Kasumi-1 (cell line): ENCODE data around the gene TMEM114.
"Not testable (repeated sequence)": the region's sequence is repeated elsewhere in the genome, so short reads cannot be mapped to it uniquely, and the experiment has no call there.

Experiments
- DNase-seq, 2 experiments: peaks; one replicate each; lab custom pipeline; 2025; lab: John Stamatoyannopoulos, UW

Gene TMEM114

GRCh38 chr16:8572919-8573724, 17.2 kb downstream of the TMEM114 start:
- peak; percentile 3 to 27 for DNase-seq

DNA sequence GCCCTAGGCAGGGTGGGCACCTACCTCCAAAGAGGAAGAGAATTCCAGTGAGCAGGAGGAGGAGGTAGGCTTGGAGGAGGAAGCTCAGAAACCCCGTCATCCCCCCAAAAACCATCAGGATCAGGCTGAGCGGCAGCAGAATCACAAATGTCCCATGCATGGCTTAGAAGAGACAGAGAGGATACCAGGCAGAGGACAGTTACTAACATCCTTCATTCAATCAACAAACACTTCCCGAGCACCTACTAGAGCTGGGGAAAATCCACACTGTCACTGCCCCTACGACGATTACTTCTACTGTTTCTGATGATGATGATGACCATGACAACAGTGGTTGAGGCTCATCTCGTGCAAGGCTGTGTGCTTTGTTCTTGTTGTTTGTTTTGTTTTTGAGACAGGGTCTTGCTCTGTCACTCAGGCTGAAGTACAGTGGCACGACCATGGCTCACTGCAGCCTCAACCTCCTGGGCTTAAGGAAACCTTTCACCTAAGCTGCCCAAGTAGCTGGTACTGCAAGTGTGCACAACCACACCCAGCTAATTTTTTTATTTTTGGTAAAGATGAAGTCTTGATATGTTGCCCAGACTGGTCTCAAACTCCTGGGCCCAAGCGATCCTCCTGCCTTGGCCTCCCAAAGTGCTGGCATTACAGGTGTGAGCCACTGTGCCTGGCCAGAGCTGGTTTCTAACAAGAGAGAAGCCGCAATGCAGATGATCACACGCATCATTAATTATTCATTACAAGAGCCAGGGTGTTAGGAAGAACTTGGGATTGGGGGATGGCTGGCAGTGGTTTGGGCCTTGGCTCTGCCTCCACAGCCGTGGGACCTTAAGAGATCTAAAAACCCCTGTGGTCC, 18.0 kb downstream of the TMEM114 start:
- no peak for DNase-seq

GRCh38 chr16:8571061-8571596, 19.2 kb downstream of the TMEM114 start:
- DNase-seq = peak; percentile 13 to 16

GRCh38 chr16:8570393-8570792, 19.9 kb downstream of the TMEM114 start:
- DNase-seq = not testable (repeated sequence)

GRCh38 chr16:8569650-8570346, 20.5 kb downstream of the TMEM114 start:
- DNase-seq = no peak

DNA sequence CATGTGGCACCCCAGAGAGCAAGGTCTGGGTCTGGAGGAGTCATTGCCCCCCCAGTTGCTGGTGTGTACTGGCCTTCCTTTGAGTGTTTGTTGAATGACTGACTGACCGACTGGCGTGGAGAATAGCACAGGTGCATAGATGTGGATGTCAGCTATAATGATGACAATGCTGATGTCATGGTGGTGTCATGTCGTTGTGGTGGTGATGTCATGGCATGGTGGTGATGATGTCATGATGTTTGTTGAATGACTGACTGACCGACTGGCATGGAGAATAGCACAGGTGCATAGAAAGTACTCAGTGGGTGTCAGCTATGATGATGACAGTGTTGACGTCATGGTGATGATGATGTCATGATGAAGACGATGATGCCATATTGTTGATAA, 22.1 kb downstream of the TMEM114 start:
- no peak for DNase-seq

GRCh38 chr16:8567355-8568230, 22.7 kb downstream of the TMEM114 start:
- DNase-seq = peak; percentile 86 to 88

DNA sequence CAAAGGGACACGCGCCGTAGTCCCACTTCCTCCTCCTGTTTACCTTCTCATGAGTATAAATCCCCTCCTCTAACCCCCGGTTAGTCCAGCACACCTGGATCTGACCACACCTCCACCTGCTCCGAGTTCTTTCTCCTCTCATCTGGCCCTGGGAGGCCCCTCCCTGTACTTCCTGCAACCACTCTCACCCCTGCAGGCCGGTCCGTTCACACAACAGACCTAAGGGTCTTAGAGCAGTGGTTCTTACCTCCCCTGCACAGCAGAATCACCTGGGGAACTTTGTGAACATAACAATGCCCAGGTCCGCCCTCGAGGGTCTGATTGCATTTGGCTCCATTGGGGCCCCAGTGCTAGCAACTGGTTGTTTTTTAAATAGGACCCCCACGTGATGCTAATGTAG, 24.8 kb downstream of the TMEM114 start:
- no peak for DNase-seq

- no peak for DNase-seq
These were observed 25.4 kb downstream of the TMEM114 start for GRCh38 chr16:8564934-8565345.

- DNase-seq = not testable (repeated sequence)
These were observed 26.3 kb downstream of the TMEM114 start for GRCh38 chr16:8563944-8564540.

- DNase-seq = no peak
These were observed 28.8 kb downstream of the TMEM114 start for GRCh38 chr16:8561496-8561895.

DNA sequence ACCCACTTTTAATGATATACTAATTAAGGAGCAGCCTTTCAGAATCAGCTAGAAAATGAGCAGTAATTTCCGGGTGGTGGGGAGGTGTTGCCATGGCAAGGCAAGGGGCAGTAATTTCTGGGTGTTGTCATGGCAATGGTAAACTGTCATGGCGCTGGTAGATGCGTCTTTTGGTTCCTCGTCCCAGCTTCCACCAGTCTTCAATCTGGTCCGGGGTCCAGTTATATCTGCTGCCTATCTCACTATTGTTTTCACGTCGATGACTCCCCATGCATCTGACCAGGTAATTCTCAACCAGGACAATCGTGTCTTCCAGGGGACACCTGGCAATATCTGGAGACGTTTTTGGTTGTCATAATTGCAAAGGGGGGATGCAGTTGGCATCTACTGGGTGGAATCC, 34.9 kb downstream of the TMEM114 start:
- DNase-seq = no peak

DNA sequence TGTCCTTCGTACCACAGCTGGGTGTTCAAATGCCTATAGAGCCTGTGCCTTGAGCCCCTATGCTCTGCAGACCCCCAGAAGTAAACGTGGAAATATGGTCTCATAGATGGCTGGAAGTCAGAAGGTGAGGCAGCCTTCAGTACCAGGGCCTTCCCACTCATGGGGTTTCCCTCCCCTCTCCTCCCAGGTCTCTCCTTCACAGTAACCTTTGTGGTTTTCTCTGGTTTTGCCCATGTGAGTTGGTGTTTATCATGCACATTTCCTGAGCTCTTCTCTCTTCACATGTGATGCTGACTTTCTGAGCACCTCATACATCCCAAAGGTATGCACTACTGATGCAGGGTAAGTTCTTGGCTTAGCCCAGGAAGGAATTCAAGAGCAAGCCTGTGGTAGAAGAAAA, 35.4 kb downstream of the TMEM114 start:
- DNase-seq = no peak

DNA sequence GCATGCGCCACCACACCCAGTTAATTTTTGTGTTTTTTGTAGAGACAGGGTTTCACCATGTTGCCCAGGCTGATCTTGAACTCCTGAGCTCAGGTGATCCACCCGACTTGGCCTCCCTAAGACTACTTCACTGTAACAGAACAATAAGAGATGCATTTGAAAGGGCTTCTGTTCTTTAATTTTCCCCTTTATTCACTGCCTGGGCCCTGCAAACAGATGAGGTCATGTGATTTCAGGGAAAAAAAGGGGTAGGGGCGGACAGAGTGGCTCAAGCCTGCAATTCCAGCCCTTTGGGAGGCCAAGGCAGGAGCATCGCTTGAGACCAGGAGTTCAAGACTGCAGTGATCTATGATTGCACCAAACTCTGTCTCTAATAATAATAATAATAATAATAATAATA, 36.3 kb downstream of the TMEM114 start:
- no peak for DNase-seq

- DNase-seq = no peak
These were observed 37.7 kb downstream of the TMEM114 start for GRCh38 chr16:8552487-8553221.

GRCh38 chr16:8551388-8552332, 38.7 kb downstream of the TMEM114 start:
- DNase-seq = no peak

DNA sequence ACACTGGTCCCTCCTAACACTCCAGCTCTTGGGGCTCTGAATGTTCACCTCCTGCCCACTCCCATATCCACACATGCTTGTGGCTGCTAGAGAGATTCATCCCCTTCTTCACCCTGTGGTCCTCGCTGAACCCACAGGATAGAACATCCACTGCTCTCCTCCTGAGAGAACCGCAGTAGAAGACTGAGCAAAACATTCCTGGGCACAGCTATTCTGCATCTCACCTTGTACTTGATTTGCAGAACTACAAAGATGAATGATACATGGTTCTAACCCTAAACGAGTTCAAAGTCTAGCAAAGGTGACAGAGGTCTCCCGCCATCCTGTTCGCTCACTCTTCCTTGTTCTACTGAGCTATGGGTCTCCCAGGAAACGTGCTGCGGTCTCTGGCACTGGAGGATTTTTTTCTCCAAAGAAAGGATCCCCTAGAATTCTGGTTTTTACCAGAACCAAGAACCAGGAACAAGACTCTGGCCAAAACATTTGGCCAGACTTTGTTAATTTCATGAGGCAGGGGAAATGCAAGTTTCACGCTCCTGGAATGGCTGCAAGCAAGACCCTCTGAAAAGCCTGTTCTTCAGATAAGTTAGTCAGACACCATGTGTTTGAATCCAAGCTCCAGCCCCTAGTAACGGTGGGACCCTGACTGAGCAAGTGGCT, 39.5 kb downstream of the TMEM114 start:
- DNase-seq = no peak

DNA sequence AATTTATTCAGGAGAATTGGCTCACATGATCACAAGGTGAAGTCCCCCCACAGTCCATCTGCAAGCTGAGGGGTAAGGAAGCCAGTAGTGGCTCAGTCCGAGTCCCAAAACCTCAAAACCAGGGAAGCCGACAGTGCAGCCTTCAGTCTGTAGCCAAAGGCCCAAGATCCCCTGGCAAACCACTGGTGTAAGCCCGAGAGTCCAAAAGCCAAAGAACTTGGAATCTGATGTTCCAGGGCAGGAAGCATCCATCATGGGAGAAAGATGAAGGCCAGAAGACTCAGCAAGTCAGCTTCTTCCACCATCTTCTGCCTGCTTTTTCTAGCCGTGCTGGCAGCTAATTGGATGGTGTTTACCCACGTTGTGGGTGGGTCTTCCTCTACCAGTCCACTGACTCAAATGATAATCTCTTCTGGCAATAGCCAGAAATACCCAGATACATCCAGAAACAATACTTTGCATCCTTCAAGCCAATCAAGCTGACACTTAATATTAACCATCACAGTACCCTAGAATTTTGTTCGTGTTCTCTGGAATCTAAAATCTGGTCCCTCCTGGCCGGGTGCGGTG, 40.4 kb downstream of the TMEM114 start:
- no peak for DNase-seq
